Adipocyte (in vitro differentiated cells): Measurements from ENCODE around the gene LDOC1.
"Not testable (repeated sequence)": the region's sequence is repeated elsewhere in the genome, so short reads cannot be mapped to it uniquely, and the experiment has no call there.

Experiments used
- DNase-seq: peaks from one replicate; pipeline ENCODE4 v3.0.0-alpha.2; 2015; ENCODE audit warnings: low read depth
- H3K27me3 ChIP-seq: replicated peaks from 2 replicates; pipeline ENCODE4 v1.7.0; 2013; ENCODE audit warnings: mild to moderate bottlenecking, low read length, moderate library complexity; ENCODE audit not compliant: control insufficient read depth, insufficient read depth
- H3K36me3 ChIP-seq: 2 replicates; pipeline ENCODE4 v1.7.0; 2013; ENCODE audit warnings: low read length, mild to moderate bottlenecking, moderate library complexity; ENCODE audit not compliant: control insufficient read depth, insufficient read depth, severe bottlenecking
- H3K4me1 ChIP-seq: 2 replicates; pipeline ENCODE4 v1.7.0; 2013; ENCODE audit warnings: mild to moderate bottlenecking, low read length, moderate library complexity; ENCODE audit not compliant: control insufficient read depth, insufficient read depth
- H3K4me3 ChIP-seq: 2 replicates; pipeline ENCODE4 v1.7.0; 2013; ENCODE audit warnings: mild to moderate bottlenecking, low read length, moderate library complexity
- H3K9ac ChIP-seq: 2 replicates; pipeline ENCODE4 v1.7.0; 2013; ENCODE audit warnings: mild to moderate bottlenecking, low read length, moderate library complexity
- H3K9me3 ChIP-seq: 2 replicates; pipeline ENCODE4 v1.7.0; 2013; ENCODE audit warnings: mild to moderate bottlenecking, low read length, moderate library complexity; ENCODE audit not compliant: control insufficient read depth

Gene LDOC1

GRCh38 chrX:141158084-141158483 is 18.8 kb downstream of the LDOC1 start:
- no peak for DNase-seq
- Histone ChIP-seq H3K4me1 (no peaks in the 10 kb centered on the region), H3K9me3 (no peaks in the 10 kb centered on the region), H3K36me3 (no peaks in the 10 kb centered on the region), H3K4me3 (no peak overlapping the region), H3K9ac (no peak overlapping the region), H3K27me3 (no peaks in the 10 kb centered on the region)

GRCh38 chrX:141155231-141155630 is 21.7 kb downstream of the LDOC1 start:
- not testable (repeated sequence) for H3K4me1 ChIP-seq, DNase-seq, H3K4me3 ChIP-seq, H3K9ac ChIP-seq, H3K27me3 ChIP-seq, H3K36me3 ChIP-seq, H3K9me3 ChIP-seq

- Histone ChIP-seq H3K9me3 (no peaks in the 10 kb centered on the region), H3K4me1 (no peaks in the 10 kb centered on the region), H3K36me3 (no peaks in the 10 kb centered on the region), H3K27me3 (peaks cover 4% of the 10 kb centered on the region), H3K4me3 (no peak overlapping the region), H3K9ac (no peak overlapping the region)
- DNase-seq, result no peak
Measured at GRCh38 chrX:141142946-141143345, 34.0 kb downstream of the LDOC1 start.

- no peak overlapping the region for H3K4me3 ChIP-seq
- no peak overlapping the region for H3K9ac ChIP-seq
- no peaks in the 10 kb centered on the region for H3K27me3 ChIP-seq
- H3K36me3 ChIP-seq, result no peaks in the 10 kb centered on the region
- no peak for DNase-seq
- H3K9me3 ChIP-seq, result peaks cover 2% of the 10 kb centered on the region
- H3K4me1 ChIP-seq, result no peaks in the 10 kb centered on the region
Measured at GRCh38 chrX:141133272-141133671, 43.7 kb downstream of the LDOC1 start.

- Histone ChIP-seq H3K9me3 (no peaks in the 10 kb centered on the region), H3K27me3 (no peaks in the 10 kb centered on the region), H3K4me3 (no peak overlapping the region), H3K36me3 (no peaks in the 10 kb centered on the region), H3K4me1 (no peaks in the 10 kb centered on the region), H3K9ac (no peak overlapping the region)
- DNase-seq, result no peak
Measured at GRCh38 chrX:141127146-141127545, 49.8 kb downstream of the LDOC1 start.
